Suprapubic skin (tissue), 4 donors: ENCODE results near the gene ZBTB4.

Experiments
- EP300 ChIP-seq: sonication (generic); formaldehyde crosslinking; IDR thresholded peaks from one replicate; pipeline ENCODE4 v1.6.1; 2017; ENCODE audit warnings: antibody characterized with exemption
- POLR2A ChIP-seq, 2 donors: fragments of 450-650 bp; IDR thresholded peaks; one replicate each; pipeline ENCODE4 v1.6.1; 2017; ENCODE audit warnings: antibody characterized with exemption in 2 of 2, mild to moderate bottlenecking in 2 of 2, moderate library complexity in 2 of 2
- POLR2AphosphoS5 ChIP-seq, 3 donors: sonication (generic); formaldehyde crosslinking; IDR thresholded peaks; one replicate each; pipeline ENCODE4 v1.6.1; 2017; ENCODE audit warnings: antibody characterized with exemption in 3 of 3
- TF ChIP-seq, protein P1 (sequence below), 2 donors: fragments of 200-600 bp in 1 of 2; fragments of 450-650 bp in 1 of 2; sonication (generic) in 1 of 2; IDR thresholded peaks; one replicate each; pipeline ENCODE4 v1.5.1; 2016 to 2019; ENCODE audit warnings: antibody characterized with exemption in 2 of 2, mild to moderate bottlenecking in 1 of 2, moderate library complexity in 1 of 2

DNA sequence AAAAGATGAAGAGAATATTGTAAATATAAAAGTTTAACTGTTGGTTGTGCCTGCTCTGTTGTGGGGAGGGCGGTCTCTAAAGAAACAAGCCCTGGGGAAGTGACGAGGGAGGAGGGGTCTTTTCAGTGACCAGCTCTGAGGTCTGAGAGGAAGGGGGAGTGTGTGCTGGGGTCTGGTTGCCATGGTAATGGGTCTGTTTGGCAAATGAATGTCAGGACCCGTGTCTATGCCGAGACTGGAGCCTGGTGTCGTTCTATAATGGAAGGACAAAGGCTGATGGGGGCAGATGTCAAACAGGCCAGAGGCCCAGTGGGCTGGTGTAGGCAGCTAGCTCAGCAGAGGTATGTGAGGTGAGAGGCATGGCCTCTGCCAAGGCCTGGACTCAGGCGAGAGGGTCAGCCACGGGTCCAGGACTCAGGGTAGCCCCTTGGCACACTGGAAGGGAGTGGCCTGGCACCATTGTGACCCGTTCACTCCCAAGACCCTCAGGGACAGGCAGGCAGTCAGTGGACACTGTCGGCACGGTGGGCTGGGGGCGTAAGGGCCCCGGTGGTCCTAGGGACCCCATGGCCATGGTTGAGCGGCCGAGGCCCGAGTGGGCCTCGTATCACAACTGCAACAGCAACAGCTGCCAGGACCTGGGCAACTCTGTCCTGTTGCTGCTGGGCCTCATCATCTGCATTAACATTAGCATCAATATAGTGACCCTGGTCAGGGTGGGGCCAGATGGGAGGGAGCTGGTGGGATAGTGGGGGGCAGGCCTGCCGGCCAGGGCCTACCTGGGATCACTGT lies 59.4 kb downstream of the ZBTB4 start, which contains the start of gene SPEM1:
- TF ChIP-seq, protein P1, sequence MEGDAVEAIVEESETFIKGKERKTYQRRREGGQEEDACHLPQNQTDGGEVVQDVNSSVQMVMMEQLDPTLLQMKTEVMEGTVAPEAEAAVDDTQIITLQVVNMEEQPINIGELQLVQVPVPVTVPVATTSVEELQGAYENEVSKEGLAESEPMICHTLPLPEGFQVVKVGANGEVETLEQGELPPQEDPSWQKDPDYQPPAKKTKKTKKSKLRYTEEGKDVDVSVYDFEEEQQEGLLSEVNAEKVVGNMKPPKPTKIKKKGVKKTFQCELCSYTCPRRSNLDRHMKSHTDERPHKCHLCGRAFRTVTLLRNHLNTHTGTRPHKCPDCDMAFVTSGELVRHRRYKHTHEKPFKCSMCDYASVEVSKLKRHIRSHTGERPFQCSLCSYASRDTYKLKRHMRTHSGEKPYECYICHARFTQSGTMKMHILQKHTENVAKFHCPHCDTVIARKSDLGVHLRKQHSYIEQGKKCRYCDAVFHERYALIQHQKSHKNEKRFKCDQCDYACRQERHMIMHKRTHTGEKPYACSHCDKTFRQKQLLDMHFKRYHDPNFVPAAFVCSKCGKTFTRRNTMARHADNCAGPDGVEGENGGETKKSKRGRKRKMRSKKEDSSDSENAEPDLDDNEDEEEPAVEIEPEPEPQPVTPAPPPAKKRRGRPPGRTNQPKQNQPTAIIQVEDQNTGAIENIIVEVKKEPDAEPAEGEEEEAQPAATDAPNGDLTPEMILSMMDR (IDR thresholded peaks at IDR 0.05) = no peak
- TF ChIP-seq EP300 = no peak
- TF ChIP-seq POLR2AphosphoS5 (IDR thresholded peaks at IDR 0.05) = no peak
- TF ChIP-seq POLR2A (IDR thresholded peaks at IDR 0.05) = no peak
